OCI-LY1 (cell line): ENCODE results near the gene SECTM1.

Experiments
- CTCF ChIP-seq: fragments of 200-600 bp; sonication (generic), shearing (Covaris generic); IDR thresholded peaks from 2 replicates; pipeline ENCODE4 v1.5.1; 2017; ENCODE audit warnings: mild to moderate bottlenecking, antibody characterized with exemption, low read length, moderate library complexity, mixed read lengths
- EZH2 ChIP-seq: fragments of 200-600 bp; sonication (generic), shearing (Covaris generic); IDR thresholded peaks from 2 replicates; pipeline ENCODE4 v1.8.0; 2017; ENCODE audit warnings: borderline replicate concordance, mixed run types, mild to moderate bottlenecking, antibody characterized with exemption, low read length, moderate library complexity, mixed read lengths

GRCh38 chr17:82356845-82357355, 23.3 kb upstream of the SECTM1 start:
- 0 out of 2 replicates have a peak, but pooled peaks have one; percentile 2 for TF ChIP-seq CTCF
- TF ChIP-seq EZH2, result no peak
